Upper lobe of right lung (tissue), 1 donor: ENCODE data around the gene LMBRD2. TPM values are rescaled to one million over a fixed set of nuclear protein-coding genes. Genes with fewer than 3 reads are reported as not detected.

Source experiments
- ATAC-seq: fragments of 200-7000 bp; cut with Tn5 transposase; one replicate; pipeline ENCODE4 v1.9.1; 2020; ENCODE audit warnings: mild to moderate bottlenecking, moderate library complexity
- DNase-seq: peaks from one replicate; pipeline ENCODE4 v3.0.0-alpha.2; 2020
- H3K27ac ChIP-seq: fragments of 200-600 bp; one replicate; pipeline ENCODE4 v1.8.0; 2022
- H3K27me3 ChIP-seq: fragments of 200-600 bp; one replicate; pipeline ENCODE4 v1.8.0; 2022; ENCODE audit warnings: mild to moderate bottlenecking
- H3K36me3 ChIP-seq: fragments of 200-600 bp; one replicate; pipeline ENCODE4 v1.8.0; 2022
- H3K4me1 ChIP-seq: fragments of 200-600 bp; one replicate; pipeline ENCODE4 v1.8.0; 2022
- H3K4me3 ChIP-seq: fragments of 200-600 bp; one replicate; pipeline ENCODE4 v1.8.0; 2022; ENCODE audit warnings: mild to moderate bottlenecking
- H3K9me3 ChIP-seq: fragments of 200-600 bp; one replicate; pipeline ENCODE4 v1.8.0; 2022
- intact Hi-C: fragments of 100-400 bp; cut with DNase I; formaldehyde crosslinking; loops from one replicate; pipeline ENCODE4 v1.11.0; 2022
- total RNA-seq: library from RNA; stranded (reverse); fragmentation: NEBNext Ultra II Directional; extraction: Animal tissue kit (Norgen Biotek cat#: 25700); gene quantifications from one replicate; pipeline ENCODE4 v1.2.1, GENCODE V29; 2021
- TF ChIP-seq, protein P1 (sequence below): fragments of 200-600 bp; IDR thresholded peaks from one replicate; pipeline ENCODE4 v1.8.0; 2022; ENCODE audit warnings: antibody characterized with exemption
- donor health status: DM: no; HTN: yes; CAD: no; lungs with severe emphysema.

LMBRD2 gene
- total RNA-seq, 1 donor from 2014 or later: 10.0 TPM

DNA sequence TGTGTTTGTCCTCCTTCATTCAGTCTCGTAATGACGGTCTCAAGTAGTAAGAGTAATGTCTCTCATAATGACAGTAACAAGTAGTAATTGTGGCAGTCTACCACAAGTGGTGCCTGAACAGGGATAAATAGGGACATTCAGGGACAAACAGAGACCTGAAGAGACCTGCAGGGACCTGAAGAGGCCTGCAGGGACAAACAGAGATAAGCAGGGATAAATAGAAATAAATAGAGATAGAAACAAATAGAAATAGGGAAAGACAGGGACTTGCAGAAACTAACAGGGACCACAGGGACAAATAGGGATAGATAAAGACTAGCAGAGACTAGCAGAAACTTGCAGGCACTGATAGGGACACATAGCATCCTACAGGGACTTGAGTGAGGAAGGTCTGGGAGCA is 92.9 kb downstream of the LMBRD2 start:
- Histone ChIP-seq H3K27ac (no peak overlapping the region), H3K4me3 (no peak overlapping the region), H3K36me3 (no peaks in the 10 kb centered on the region), H3K27me3 (no peaks in the 10 kb centered on the region), H3K9me3 (no peaks in the 10 kb centered on the region), H3K4me1 (no peaks in the 10 kb centered on the region)
- TF ChIP-seq, protein P1, sequence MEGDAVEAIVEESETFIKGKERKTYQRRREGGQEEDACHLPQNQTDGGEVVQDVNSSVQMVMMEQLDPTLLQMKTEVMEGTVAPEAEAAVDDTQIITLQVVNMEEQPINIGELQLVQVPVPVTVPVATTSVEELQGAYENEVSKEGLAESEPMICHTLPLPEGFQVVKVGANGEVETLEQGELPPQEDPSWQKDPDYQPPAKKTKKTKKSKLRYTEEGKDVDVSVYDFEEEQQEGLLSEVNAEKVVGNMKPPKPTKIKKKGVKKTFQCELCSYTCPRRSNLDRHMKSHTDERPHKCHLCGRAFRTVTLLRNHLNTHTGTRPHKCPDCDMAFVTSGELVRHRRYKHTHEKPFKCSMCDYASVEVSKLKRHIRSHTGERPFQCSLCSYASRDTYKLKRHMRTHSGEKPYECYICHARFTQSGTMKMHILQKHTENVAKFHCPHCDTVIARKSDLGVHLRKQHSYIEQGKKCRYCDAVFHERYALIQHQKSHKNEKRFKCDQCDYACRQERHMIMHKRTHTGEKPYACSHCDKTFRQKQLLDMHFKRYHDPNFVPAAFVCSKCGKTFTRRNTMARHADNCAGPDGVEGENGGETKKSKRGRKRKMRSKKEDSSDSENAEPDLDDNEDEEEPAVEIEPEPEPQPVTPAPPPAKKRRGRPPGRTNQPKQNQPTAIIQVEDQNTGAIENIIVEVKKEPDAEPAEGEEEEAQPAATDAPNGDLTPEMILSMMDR: no peak
- ATAC-seq: no peak
- DNase-seq: no peak
- intact Hi-C loops: no loop called here

DNA sequence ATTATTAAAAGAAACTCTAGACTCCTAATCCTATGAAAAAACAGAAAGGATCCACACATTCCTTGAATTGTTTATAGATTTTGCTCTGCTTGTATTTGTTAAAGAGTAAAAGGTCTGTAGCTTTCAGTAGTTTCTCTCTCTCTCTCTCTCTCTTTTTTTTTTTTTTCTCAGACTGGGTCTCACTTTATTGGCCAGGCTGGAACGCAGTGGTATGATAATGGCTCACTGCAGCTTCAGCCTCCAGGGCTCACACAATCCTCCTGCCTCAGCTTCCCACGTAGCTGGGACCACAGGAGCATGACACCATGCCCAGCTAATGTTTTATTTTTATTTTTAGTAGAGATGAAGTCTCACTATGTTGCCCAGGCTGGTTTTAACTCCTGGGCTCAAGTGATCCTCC is 94.3 kb downstream of the LMBRD2 start:
- H3K9me3 ChIP-seq: no peaks in the 10 kb centered on the region
- no peaks in the 10 kb centered on the region for H3K27me3 ChIP-seq
- TF ChIP-seq, protein P1: no peak
- intact Hi-C loops: no loop called here
- ATAC-seq (no peak), DNase-seq (no peak)
- no peaks in the 10 kb centered on the region for H3K4me1 ChIP-seq
- no peaks in the 10 kb centered on the region for H3K36me3 ChIP-seq
- H3K27ac ChIP-seq: no peak overlapping the region
- no peak overlapping the region for H3K4me3 ChIP-seq

DNA sequence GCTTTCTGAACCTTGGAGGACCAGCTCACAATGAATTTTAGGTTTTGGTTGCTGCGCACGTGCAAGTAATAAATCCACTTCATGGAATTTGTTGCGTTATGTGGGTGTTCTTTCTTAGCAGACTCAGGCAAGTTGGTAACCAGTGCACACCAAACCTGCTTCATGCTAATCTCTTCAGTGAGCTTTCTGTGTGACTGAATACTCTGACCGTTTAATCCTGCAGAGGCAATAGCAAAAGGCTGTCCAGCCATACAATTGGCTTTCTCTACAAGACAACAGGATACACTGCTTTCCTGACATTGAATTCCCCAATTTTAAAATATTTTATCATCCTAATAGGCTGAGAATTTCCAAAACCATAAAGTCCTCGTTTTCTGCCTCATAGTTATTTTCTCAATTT is 95.3 kb downstream of the LMBRD2 start:
- intact Hi-C loops: no loop called here
- Histone ChIP-seq H3K36me3 (no peaks in the 10 kb centered on the region), H3K27ac (no peak overlapping the region), H3K4me3 (no peak overlapping the region), H3K27me3 (no peaks in the 10 kb centered on the region), H3K9me3 (no peaks in the 10 kb centered on the region), H3K4me1 (no peaks in the 10 kb centered on the region)
- TF ChIP-seq, protein P1: no peak
- DNase-seq: no peak
- no peak for ATAC-seq

DNA sequence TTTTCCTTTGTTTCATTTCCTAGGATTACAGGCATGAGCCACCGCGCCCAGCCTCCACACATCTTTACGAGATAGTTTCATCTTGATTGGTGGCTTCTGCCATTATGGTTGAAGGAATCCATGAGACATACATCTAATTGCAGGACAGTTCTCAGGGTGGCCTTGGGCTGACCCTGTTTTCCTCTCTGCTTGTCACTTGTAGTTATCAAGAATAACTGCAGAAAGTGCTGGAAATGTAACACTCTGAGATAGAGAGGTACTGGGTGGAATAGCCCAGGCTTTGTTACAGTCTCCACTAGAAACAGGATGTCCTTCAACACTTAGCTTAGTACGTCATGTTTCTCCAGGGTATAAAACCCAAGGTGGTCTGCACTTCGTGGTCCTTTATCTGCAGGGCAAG is 95.7 kb downstream of the LMBRD2 start:
- TF ChIP-seq, protein P1: no peak
- no peak for DNase-seq
- Histone ChIP-seq H3K27me3 (no peaks in the 10 kb centered on the region), H3K9me3 (no peaks in the 10 kb centered on the region), H3K36me3 (no peaks in the 10 kb centered on the region), H3K27ac (no peak overlapping the region), H3K4me1 (no peaks in the 10 kb centered on the region), H3K4me3 (no peak overlapping the region)
- intact Hi-C loops: no loop called here
- ATAC-seq: no peak

DNA sequence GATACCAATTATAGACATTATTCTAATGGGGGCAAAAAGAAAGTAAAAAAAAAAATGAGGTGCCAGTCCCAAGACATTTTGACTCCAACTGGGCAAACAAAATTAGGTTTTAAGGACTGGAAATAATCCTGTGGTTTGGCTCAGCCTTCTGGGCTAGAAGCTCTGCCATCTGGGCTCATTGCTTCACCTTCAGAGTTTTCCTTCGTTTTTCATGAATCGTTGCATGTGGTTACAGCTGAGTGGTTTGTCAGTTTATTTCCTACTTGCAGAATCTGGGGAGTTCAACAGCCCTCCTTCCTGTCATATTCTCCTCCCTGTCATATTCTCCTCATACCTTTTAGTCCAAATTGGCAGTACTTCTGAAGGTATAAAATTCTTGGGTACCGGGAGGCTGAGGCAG is 97.0 kb downstream of the LMBRD2 start:
- DNase-seq (no peak), ATAC-seq (no peak)
- no peaks in the 10 kb centered on the region for H3K36me3 ChIP-seq
- H3K9me3 ChIP-seq: no peaks in the 10 kb centered on the region
- no peak overlapping the region for H3K27ac ChIP-seq
- TF ChIP-seq, protein P1: no peak
- H3K4me1 ChIP-seq: no peaks in the 10 kb centered on the region
- intact Hi-C loops: no loop called here
- H3K4me3 ChIP-seq: no peak overlapping the region
- H3K27me3 ChIP-seq: no peaks in the 10 kb centered on the region

DNA sequence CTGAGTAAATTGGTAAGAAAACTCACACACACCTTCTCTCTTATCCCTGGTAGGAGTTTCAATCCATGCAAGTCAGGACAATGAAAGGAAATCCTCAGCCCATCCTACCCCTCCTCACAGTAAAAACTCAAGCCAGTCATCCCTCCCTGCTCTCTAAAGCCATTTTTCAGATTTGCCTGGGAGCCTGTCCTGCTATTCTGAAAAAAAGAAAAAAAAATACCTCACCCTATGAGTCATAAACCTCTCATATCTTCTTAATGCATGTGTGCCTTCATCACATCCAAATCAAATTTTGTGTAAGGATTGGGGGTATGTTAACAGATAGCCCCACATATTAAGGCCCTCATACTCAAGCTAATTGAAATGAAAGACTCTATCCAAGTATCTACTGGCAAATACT is 99.1 kb downstream of the LMBRD2 start:
- Histone ChIP-seq H3K9me3 (no peaks in the 10 kb centered on the region), H3K4me3 (no peak overlapping the region), H3K4me1 (no peaks in the 10 kb centered on the region), H3K27ac (no peak overlapping the region), H3K27me3 (no peaks in the 10 kb centered on the region), H3K36me3 (no peaks in the 10 kb centered on the region)
- intact Hi-C loops: no loop called here
- ATAC-seq (no peak), DNase-seq (no peak)
- TF ChIP-seq, protein P1: no peak
